ACHN (cell line): Measurements from ENCODE around the gene ECM1.

ENCODE experiments used
- DNase-seq: peaks from one replicate; pipeline ENCODE4 v3.0.0-alpha.2; 2015
- in situ Hi-C: cut with HindIII; loops from 2 replicates; pipeline ENCODE4 v1.10.0; 2017; ENCODE audit warnings: low sequenced_read_pairs, low pct_ligation_motif_present, low pct_unique_long_range_greater_than_20kb

Gene ECM1

DNA sequence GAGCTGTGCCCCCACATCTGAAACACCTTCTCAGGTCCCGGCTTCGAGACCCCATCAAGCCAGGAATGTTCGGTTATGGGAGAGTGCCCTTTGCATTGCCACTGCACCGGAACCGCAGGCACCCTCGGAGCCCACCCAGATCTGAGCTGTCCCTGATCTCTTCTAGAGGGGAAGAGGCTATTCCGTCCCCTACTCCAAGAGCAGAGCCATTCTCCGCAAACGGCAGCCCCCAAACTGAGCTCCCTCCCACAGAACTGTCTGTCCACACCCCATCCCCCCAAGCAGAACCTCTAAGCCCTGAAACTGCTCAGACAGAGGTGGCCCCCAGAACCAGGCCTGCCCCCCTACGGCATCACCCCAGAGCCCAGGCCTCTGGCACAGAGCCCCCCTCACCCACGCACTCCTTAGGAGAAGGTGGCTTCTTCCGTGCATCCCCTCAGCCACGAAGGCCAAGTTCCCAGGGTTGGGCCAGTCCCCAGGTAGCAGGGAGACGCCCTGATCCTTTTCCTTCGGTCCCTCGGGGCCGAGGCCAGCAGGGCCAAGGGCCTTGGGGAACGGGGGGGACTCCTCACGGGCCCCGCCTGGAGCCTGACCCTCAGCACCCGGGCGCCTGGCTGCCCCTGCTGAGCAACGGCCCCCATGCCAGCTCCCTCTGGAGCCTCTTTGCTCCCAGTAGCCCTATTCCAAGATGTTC, 45.6 kb downstream of the ECM1 start:
- no peak for DNase-seq
- in situ Hi-C loops = no loop called here

DNA sequence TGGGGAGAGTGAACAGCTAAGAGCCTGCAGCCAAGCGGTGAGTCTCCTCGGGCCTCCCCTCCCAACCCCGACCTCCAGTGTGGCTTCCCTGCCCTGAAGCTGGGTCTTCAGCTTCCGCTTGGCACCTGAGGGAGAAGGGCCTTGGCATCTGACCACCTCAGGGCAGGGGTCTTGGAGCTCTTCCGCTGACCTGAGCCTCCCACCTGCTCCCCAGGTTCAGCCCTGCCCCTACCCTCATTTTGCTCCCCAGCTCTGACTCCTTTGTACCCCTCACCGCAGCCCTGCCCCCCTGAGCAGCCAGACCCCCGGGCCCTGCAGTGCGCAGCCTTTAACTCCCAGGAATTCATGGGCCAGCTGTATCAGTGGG, 46.2 kb downstream of the ECM1 start:
- in situ Hi-C loops = no loop called here
- no peak for DNase-seq

DNA sequence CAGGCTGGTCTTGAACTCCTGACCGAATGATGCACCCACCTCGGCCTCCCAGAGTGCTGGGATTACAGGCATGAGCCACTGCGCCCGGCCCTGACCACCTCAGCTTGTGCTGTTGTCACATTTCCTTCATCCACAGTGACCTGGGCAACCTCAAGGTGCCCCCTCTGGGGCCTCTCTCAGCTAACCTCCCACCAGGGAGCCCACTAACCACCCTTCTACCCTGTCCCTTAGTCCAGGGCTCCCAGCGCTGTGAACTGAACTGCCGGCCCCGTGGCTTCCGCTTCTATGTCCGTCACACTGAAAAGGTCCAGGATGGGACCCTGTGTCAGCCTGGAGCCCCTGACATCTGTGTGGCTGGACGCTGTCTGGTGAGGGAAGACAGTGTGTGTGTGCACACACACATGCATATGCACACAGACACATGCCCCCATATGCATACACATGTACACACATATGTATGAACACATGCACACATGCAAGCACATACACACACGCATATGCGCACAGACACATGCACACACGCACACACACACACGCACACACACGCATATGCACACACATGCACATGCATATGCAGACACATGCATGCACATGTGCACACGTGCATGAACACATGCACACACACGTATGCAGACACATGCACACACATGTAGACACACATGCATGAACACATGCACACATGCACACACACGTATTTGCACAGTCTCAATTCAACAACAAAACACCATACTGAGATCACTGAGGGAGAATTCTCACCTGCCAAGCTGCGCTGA, 47.5 kb downstream of the ECM1 start:
- in situ Hi-C loops = no loop called here
- no peak for DNase-seq

DNA sequence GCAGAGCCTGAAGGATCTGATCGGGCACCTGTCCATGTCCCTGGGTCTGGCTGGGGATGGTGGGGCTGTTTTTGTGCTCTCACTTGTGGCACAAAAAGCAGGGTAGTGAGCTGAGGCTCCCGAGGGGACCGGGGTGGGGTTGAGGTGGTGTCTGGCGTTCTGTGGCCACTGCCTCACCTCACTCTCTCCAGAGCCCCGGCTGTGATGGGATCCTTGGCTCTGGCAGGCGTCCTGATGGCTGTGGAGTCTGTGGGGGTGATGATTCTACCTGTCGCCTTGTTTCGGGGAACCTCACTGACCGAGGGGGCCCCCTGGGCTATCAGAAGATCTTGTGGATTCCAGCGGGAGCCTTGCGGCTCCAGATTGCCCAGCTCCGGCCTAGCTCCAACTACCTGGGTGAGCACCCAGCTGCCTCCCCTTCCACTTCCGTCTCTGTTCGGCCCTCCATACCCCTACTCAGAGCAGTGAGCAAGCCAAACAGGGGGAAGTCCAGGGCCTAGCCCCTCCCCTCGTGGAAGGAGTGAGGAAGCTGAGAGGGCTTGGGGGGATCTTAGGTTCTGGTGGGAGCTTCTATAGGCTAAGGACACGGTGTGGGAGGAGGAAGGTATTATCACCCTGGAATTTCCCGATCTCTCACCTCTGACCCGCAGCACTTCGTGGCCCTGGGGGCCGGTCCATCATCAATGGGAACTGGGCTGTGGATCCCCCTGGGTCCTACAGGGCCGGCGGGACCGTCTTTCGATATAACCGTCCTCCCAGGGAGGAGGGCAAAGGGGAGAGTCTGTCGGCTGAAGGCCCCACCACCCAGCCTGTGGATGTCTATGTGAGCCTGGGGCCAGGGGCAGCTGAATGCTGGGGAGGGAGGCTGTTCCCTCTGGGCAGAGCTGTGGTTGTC, 48.3 kb downstream of the ECM1 start:
- no peak for DNase-seq
- in situ Hi-C loops = no loop called here

DNA sequence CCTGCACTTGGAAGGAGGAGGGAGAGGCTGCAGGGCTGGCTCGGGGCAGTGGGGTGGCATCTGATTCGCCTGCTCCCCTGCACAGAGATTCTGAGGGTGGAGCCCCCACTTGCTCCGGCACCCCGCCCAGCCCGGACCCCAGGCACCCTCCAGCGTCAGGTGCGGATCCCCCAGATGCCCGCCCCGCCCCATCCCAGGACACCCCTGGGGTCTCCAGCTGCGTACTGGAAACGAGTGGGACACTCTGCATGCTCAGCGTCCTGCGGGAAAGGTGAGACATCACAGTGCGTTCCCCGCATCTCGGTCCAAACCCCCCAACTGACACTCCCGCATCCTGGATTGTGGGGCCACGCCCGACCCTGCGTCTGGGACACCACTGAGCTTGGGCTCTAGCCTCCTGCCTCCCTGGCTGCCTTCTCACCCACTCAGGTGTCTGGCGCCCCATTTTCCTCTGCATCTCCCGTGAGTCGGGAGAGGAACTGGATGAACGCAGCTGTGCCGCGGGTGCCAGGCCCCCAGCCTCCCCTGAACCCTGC, 49.2 kb downstream of the ECM1 start:
- in situ Hi-C loops = no loop called here
- DNase-seq = no peak

DNA sequence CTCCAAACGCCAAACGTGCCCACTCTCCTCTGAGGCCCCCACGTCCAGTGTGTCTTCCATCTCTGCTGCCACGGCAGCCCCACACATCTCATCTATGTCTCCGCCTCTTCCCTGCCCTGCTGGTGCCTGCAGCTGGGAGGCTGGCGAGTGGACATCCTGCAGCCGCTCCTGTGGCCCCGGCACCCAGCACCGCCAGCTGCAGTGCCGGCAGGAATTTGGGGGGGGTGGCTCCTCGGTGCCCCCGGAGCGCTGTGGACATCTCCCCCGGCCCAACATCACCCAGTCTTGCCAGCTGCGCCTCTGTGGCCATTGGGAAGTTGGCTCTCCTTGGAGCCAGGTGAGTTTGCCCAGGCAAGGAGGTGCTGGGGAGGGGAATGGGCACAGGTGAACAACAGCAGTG, 49.9 kb downstream of the ECM1 start:
- in situ Hi-C loops = no loop called here
- no peak for DNase-seq

DNA sequence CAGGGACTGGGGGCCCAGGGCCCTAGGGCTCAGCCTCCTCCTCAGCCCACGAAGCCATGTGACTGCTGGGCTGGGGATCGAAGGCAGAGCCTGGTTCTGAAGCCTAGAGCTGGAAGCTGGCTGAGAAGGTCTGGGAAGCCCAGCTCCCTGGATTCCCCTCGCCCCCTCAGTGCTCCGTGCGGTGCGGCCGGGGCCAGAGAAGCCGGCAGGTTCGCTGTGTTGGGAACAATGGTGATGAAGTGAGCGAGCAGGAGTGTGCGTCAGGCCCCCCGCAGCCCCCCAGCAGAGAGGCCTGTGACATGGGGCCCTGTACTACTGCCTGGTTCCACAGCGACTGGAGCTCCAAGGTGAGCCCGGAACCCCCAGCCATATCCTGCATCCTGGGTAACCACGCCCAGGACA, 50.4 kb downstream of the ECM1 start:
- in situ Hi-C loops = no loop called here
- no peak for DNase-seq

DNA sequence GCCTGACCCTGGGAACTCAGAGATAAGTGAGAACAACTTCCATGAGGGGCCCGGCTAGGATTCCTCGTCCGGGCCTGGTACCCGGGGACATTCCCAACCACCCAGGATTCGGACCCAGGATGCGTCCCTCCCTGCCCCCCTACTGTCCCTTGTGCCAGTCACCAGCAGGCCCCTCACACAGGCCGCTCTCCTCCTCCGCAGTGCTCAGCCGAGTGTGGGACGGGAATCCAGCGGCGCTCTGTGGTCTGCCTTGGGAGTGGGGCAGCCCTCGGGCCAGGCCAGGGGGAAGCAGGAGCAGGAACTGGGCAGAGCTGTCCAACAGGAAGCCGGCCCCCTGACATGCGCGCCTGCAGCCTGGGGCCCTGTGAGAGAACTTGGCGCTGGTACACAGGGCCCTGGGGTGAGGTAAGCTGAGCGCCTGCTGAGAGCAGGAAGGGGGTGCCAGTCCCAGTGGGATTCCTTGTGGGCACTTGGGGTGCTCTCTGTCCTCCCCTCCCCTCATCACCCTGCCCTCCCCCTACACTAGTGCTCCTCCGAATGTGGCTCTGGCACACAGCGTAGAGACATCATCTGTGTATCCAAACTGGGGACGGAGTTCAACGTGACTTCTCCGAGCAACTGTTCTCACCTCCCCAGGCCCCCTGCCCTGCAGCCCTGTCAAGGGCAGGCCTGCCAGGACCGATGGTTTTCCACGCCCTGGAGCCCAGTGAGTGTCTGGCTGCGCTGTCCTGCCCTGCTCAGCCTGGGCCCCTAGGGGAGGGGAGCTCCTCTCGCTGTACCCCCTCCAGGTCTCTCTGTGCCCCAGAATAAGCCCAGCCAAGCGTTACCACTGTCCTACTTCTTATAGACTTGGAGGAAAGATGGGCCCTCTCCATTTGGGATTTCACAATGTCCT, 51.1 kb downstream of the ECM1 start:
- DNase-seq = no peak
- in situ Hi-C loops = no loop called here

DNA sequence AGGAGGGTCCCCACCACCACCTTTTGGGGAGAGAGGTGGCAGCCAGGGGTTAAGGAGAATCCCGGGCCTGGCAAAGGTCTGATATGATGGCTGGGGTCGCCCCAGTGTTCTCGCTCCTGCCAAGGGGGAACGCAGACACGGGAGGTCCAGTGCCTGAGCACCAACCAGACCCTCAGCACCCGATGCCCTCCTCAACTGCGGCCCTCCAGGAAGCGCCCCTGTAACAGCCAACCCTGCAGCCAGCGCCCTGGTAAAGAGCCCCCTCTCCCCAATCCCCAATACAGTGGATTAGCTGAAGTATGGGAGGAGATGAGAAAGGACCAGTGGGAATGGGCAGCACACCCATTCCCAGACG, 51.7 kb downstream of the ECM1 start:
- in situ Hi-C loops = no loop called here
- DNase-seq = no peak

DNA sequence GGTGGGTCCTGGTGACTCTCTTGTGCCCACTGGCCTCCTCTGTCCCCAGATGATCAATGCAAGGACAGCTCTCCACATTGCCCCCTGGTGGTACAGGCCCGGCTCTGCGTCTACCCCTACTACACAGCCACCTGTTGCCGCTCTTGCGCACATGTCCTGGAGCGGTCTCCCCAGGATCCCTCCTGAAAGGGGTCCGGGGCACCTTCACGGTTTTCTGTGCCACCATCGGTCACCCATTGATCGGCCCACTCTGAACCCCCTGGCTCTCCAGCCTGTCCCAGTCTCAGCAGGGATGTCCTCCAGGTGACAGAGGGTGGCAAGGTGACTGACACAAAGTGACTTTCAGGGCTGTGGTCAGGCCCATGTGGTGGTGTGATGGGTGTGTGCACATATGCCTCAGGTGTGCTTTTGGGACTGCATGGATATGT, 52.1 kb downstream of the ECM1 start:
- DNase-seq = peak; percentile 76
- in situ Hi-C loops = no loop called here

DNA sequence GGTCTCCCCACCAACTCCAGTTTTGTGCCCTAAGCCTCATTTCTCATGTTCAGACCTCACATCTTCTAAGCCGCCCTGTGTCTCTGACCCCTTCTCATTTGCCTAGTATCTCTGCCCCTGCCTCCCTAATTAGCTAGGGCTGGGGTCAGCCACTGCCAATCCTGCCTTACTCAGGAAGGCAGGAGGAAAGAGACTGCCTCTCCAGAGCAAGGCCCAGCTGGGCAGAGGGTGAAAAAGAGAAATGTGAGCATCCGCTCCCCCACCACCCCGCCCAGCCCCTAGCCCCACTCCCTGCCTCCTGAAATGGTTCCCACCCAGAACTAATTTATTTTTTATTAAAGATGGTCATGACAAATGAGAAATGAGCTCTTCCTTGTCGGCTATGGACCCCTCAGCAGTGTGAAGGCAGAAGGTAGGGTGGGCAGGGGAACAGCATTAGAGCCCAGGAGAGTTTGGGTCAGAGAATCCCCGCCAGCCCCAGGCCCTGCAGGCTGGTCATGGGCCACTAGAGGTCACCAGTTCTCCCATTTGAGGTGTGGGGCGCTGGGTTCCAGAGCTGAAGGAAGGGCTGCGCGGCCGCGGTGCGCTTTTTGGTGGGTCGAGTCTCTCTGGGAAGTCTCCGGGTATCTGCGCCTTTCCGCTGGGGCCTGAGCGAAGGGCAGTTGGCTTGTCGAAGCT, 52.8 kb downstream of the ECM1 start:
- in situ Hi-C loops = no loop called here
- DNase-seq = peak; percentile 92

DNA sequence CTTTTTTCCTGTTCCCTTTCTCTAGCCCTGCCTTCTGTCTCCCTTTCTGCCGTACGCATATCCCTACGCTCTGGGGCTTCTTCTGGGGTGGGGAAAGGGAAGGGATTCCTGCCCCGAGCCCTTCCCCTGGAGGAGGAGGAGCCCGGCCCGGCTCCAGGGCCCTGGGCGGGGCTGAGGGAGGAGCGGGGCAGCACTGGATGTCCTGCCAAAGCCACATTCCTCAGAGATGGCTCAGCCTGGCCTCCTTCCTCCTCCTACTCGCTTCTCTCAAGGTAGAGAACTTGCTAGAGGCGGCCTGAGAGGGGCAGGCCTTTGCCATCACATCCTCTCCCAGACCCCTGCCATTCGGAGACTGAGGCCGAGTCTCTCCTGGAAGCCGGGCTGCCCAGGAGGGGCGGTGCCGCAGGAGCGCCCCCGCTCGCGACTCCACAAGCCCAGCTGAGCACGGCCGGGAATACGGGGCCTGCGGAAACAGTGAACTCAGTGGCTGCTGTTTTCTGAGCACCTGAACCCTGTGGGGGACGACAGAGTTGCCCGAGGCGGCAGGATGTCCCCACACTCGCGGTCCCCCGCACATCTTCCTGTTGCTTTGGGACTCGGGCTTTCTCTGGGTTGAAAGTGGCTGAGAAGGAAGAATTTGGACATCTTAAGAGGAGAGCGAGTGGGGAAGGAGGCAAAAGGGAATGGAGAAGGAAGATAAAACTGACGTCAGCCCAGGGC, 53.5 kb downstream of the ECM1 start:
- DNase-seq = peak; percentile 99
- in situ Hi-C loops = no loop called here

DNA sequence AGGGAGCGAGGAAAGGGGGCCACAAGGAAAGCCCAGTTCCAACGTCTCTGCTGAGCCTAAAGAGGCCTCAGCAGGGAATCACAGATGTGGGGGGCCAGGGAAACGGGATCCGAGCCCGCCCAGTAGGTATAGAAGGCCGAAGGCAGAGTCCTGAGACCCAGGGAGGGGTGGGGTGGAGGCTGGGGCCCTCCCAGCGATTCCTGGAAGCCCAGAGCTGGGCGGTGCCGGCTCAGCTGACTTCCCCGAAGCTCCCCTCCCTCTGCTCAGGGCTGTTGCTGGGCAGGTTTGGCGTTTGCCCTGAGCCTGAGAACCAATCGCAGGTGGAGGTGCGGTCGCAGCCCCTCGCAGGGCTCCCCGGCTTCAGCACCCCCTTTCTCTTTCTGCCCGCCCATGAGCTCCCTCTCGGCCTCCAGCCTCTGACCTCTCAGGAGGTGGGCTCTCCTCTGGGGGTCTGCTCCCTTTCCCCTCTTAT, 54.1 kb downstream of the ECM1 start:
- in situ Hi-C loops = no loop called here

DNA sequence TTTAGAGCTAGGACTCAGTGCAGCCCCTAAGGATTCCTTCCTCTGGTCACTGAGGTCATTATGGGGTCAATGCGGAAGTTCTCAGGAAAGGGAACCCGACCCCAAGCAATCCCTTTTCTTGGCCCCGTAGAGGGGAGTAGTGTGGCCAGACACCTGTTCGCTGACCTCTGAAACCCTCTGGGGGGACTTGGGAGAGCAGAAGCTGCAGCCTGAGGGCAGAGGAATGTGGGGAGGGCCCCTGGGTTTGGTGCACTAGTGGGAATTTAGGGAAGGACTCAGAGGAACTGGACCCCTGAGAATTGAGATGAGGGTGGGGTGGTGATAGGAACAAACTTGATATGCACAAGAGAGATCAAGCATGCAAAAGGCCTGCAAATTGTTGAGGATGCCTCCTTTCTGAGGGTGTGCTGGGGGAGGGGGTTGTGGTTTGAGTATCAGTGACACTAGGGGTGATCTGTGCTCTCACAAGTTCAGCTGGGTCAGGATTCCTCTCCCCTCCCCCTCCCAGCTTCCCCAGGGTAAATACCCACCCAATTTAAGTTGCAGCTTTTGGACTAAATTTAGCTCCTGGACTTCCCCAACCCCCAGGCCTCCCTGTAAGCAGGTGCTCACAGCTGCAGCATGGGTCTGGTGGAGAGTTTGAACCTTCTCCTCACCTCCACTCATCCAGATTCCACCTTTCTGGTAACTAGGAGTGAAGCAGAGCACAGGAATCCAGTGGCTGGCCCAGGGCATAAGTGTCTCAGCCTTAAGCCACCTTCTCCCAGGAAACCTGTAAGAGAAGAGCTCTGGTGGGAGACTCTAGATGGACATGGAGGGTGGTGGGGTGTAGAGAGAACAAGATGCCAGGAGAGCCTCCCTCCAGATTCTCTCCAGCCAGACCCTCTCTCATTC, 54.8 kb downstream of the ECM1 start:
- in situ Hi-C loops = no loop called here
- peak; percentile 26 for DNase-seq

More for the DNA sequence above, 54.1 kb downstream of the ECM1 start:
- peak; percentile 94 for DNase-seq
